K562 (cell line): Measurements from ENCODE around the gene TRMT2A. TPM values are rescaled to one million over a fixed set of nuclear protein-coding genes. Genes with fewer than 3 reads are reported as not detected.
A peak's percentile ranks its signal among the peaks of the same experiment; 100 is the strongest.

Source experiments
- ATF2 ChIP-seq: sonication (generic); formaldehyde crosslinking; IDR thresholded peaks from 2 replicates; pipeline ENCODE4 v1.8.1; 2022; ENCODE audit warnings: missing genetic modification reagents
- C11orf30 ChIP-seq: fragments of 450-650 bp; IDR thresholded peaks from 2 replicates; pipeline ENCODE4 v1.6.1; 2016; ENCODE audit warnings: low read depth, mild to moderate bottlenecking
- CBFB ChIP-seq: sonication (generic); formaldehyde crosslinking; IDR thresholded peaks from 2 replicates; pipeline ENCODE4 v1.4.0; 2020; ENCODE audit warnings: mild to moderate bottlenecking, missing genetic modification reagents
- CC2D1A ChIP-seq: fragments of 450-650 bp; IDR thresholded peaks from 2 replicates; pipeline ENCODE4 v1.6.1; 2017; ENCODE audit warnings: mild to moderate bottlenecking
- CREM ChIP-seq: IDR thresholded peaks from 2 replicates; pipeline ENCODE4 v1.6.1; 2014; ENCODE audit warnings: antibody characterized with exemption, low read depth
- CTCF ChIP-seq, 3 experiments: IDR thresholded peaks in 2 of 3; conservative IDR thresholded peaks in 1 of 3; 2 replicates each; pipeline ENCODE4 v1.5.1; 2011 to 2012; ENCODE audit warnings: low read length in 3 of 3, mild to moderate bottlenecking in 3 of 3, control low read depth in 2 of 3, improper control_type of control experiment in 1 of 3, inconsistent platforms in 1 of 3, low read depth in 1 of 3, mixed read lengths in 1 of 3, moderate library complexity in 1 of 3; ENCODE audit not compliant: insufficient read depth in 2 of 3
- ELK1 ChIP-seq: sonication (generic); formaldehyde crosslinking; IDR thresholded peaks from 2 replicates; pipeline ENCODE4 v1.8.1; 2022; ENCODE audit warnings: missing genetic modification reagents
- MBD2 ChIP-seq: sonication (generic); IDR thresholded peaks from 2 replicates; pipeline ENCODE4 v1.6.1; 2016; ENCODE audit warnings: low read depth, borderline replicate concordance
- MTA2 ChIP-seq: fragments of 450-650 bp; IDR thresholded peaks from 2 replicates; pipeline ENCODE4 v1.6.1; 2016; ENCODE audit warnings: low read depth
- MYBL2 ChIP-seq, 2 experiments: fragments of 450-650 bp in 1 of 2; sonication (generic) in 1 of 2; formaldehyde crosslinking in 1 of 2; IDR thresholded peaks; 2 replicates each; pipeline versions ENCODE4 v1.6.1 to v1.8.1; 2017 to 2022; ENCODE audit warnings: borderline replicate concordance in 1 of 2, inconsistent platforms in 1 of 2, low read depth in 1 of 2, mild to moderate bottlenecking in 1 of 2, missing genetic modification reagents in 1 of 2, moderate library complexity in 1 of 2
- NFE2L1 ChIP-seq: fragments of 450-650 bp; IDR thresholded peaks from 2 replicates; pipeline ENCODE4 v1.6.1; 2016; ENCODE audit warnings: missing genetic modification characterization, low read depth, mild to moderate bottlenecking, missing compliant biosample characterization, moderate library complexity, borderline replicate concordance
- PCBP2 ChIP-seq: fragments of 200-400 bp; formaldehyde crosslinking; IDR thresholded peaks from 2 replicates; pipeline ENCODE4 v1.6.1; 2018; ENCODE audit warnings: low read length, low read depth, mild to moderate bottlenecking, moderate library complexity; ENCODE audit not compliant: poor library complexity, severe bottlenecking
- PHB2 ChIP-seq: fragments of 450-650 bp; IDR thresholded peaks from 2 replicates; pipeline ENCODE4 v1.6.1; 2017; ENCODE audit warnings: low read depth
- PML ChIP-seq: IDR thresholded peaks from 2 replicates; pipeline ENCODE4 v1.6.1; 2012; ENCODE audit warnings: low read length, inconsistent platforms
- RBBP5 ChIP-seq: fragments of 200-600 bp; sonication (generic); IDR thresholded peaks from 2 replicates; pipeline ENCODE4 v1.6.1; 2012; ENCODE audit warnings: borderline replicate concordance, mild to moderate bottlenecking, low read length, control low read depth, inconsistent platforms; ENCODE audit not compliant: insufficient read depth, poor library complexity, severe bottlenecking
- SLC30A9 ChIP-seq: fragments of 250-450 bp; sonication (Bioruptor Pico); IDR thresholded peaks from 2 replicates; pipeline ENCODE4 v1.8.0; 2022; ENCODE audit warnings: mild to moderate bottlenecking, moderate library complexity
- SMC3 ChIP-seq: conservative IDR thresholded peaks from 2 replicates; pipeline ENCODE4 v1.6.1; 2011; ENCODE audit warnings: low read depth, low read length, improper control_type of control experiment; ENCODE audit not compliant: insufficient read depth
- SP2 ChIP-seq: IDR thresholded peaks from 2 replicates; pipeline ENCODE4 v1.6.1; 2011; ENCODE audit warnings: mild to moderate bottlenecking, low read depth, low read length, moderate library complexity; ENCODE audit not compliant: poor library complexity, severe bottlenecking; ENCODE audit errors: extremely low read depth
- SRSF3 ChIP-seq: fragments of 200-400 bp; formaldehyde crosslinking; IDR thresholded peaks from 2 replicates; pipeline ENCODE4 v1.6.1; 2016; ENCODE audit warnings: mild to moderate bottlenecking, low read length, moderate library complexity; ENCODE audit not compliant: insufficient read depth
- ZBTB2 ChIP-seq: fragments of 450-650 bp; IDR thresholded peaks from 2 replicates; pipeline ENCODE4 v1.6.1; 2016; ENCODE audit warnings: antibody characterized with exemption
- ZNF253 ChIP-seq: fragments of 250-450 bp; sonication (Bioruptor Pico); conservative IDR thresholded peaks from 2 replicates; pipeline ENCODE4 v1.6.1; 2021; ENCODE audit warnings: mild to moderate bottlenecking
- ZNF274 ChIP-seq: IDR thresholded peaks from 2 replicates; pipeline ENCODE4 v1.6.1; 2011; ENCODE audit warnings: low read depth, mild to moderate bottlenecking, low read length, moderate library complexity, borderline replicate concordance
- polyA plus RNA-seq, 8 experiments: library from polyadenylated mRNA; depleted of rRNA in 4 of 8; stranded (reverse) in 5 of 8; unstranded in 3 of 8; fragments of >200 nt; fragmentation: Nextera tagmentation in 2 of 8; fragmentation: Illumina TruSeq in 1 of 8; extraction: Ambion mirVana in 2 of 8; extraction: Trizol in 1 of 8; gene quantifications; 2 replicates each; pipeline versions ENCODE4 v1.2.1 to v1.2.3, GENCODE V29; 2011 to 2014; ENCODE audit warnings: inconsistent platforms in 1 of 8, missing spikeins in 1 of 8
- total RNA-seq, 7 experiments: library from RNA; depleted of rRNA in 6 of 7; stranded (reverse); fragments of >200 nt in 6 of 7; fragmentation: Illumina TruSeq in 2 of 7; extraction: Trizol in 2 of 7; gene quantifications; 2 replicates each; pipeline versions ENCODE4 v1.2.1 to v1.2.3, GENCODE V29; 2011 to 2021; ENCODE audit warnings: low replicate concordance in 1 of 7

TRMT2A gene
- total and polyA plus RNA-seq, 9 of the 15 experiments (the other 6 are each of a cell fraction or from before 2014, with no cell fraction given), result 1.6 to 265 (median 140) TPM

GRCh38 chr22:20102203-20102780 lies 14.7 kb downstream of the TRMT2A start (continued):
- TF ChIP-seq ZBTB2, result no peak
- TF ChIP-seq PML, result 0 out of 2 replicates have a peak, but pooled peaks have one; percentile 8
- 0 out of 2 replicates have a peak, but pooled peaks have one; percentile 36 for TF ChIP-seq ATF2 (CRISPR knock-in tag)
- TF ChIP-seq SMC3, result 0 out of 2 replicates have a peak, but pooled peaks have one; percentile 16
- no peak for TF ChIP-seq ZNF274
- no peak for TF ChIP-seq CREM
- TF ChIP-seq NFE2L1 (tag), result no peak
- TF ChIP-seq ZNF253 (CRISPR knock-in tag), result no peak
- TF ChIP-seq RBBP5, result no peak
- TF ChIP-seq PHB2, result no peak
- TF ChIP-seq CC2D1A, result no peak
- TF ChIP-seq SLC30A9 (CRISPR knock-in tag), result no peak
- TF ChIP-seq MBD2, result no peak
- TF ChIP-seq PCBP2, result no peak
- peak; percentile 80; the same call in 1 of the 2 replicates for TF ChIP-seq CBFB (CRISPR knock-in tag)
- no peak for TF ChIP-seq MTA2
- 0 out of 2 replicates have a peak, but pooled peaks have one; percentile 86 for TF ChIP-seq SRSF3
- TF ChIP-seq CTCF (IDR thresholded peaks at IDR 0.05 in 2 of 3, conservative IDR thresholded peaks at IDR 0.05 in 1 of 3; ENCODE audit: insufficient read depth in 2 of 3, low read depth in 1 of 3, low read length in 3 of 3), result peak; percentile 42 to 56 (median 54); a peak in 5 of 6 replicates
- no peak for TF ChIP-seq MYBL2 (IDR thresholded peaks at IDR 0.05; ENCODE audit: low read depth)
- TF ChIP-seq MYBL2 (CRISPR knock-in tag; IDR thresholded peaks at IDR 0.05; ENCODE audit: borderline replicate concordance), result no peak
- TF ChIP-seq SP2, result no peak
- TF ChIP-seq ELK1, result no peak
- TF ChIP-seq C11orf30, result no peak
